Activated B cell treated with CpG ODN at 0.5 μM for 24 hours (primary cell): ENCODE measurements around the gene DDI1. TPM values are rescaled to one million over a fixed set of nuclear protein-coding genes. Genes with fewer than 3 reads are reported as not detected.

Source experiments
- ATAC-seq: fragments of 200-7000 bp; cut with Tn5 transposase; one replicate; pipeline ENCODE4 v1.10.0; 2021; ENCODE audit warnings: low read depth, mild to moderate bottlenecking, moderate library complexity
- CTCF ChIA-PET: fragments of 350-600 bp; sonication (Branson Sonifier 250); formaldehyde crosslinking; loops from one replicate; lab custom pipeline; 2021; ENCODE audit warnings: antibody characterized with exemption; lab: Charles Lee
- POLR2A ChIA-PET: fragments of 350-600 bp; sonication (Branson Sonifier 250); formaldehyde crosslinking; loops from one replicate; lab custom pipeline; 2021; ENCODE audit warnings: antibody characterized with exemption; lab: Charles Lee
- DNase-seq: peaks from one replicate; pipeline ENCODE4 v3.0.0; 2022
- H3K27ac Mint-ChIP-seq: one replicate; pipeline ENCODE4 v1.8.0; 2020; ENCODE audit warnings: mixed read lengths
- H3K27me3 Mint-ChIP-seq: one replicate; pipeline ENCODE4 v1.8.0; 2021; ENCODE audit warnings: mixed read lengths
- H3K36me3 Mint-ChIP-seq: one replicate; pipeline ENCODE4 v1.8.0; 2021; ENCODE audit warnings: low read depth, mixed read lengths
- H3K4me1 Mint-ChIP-seq: one replicate; pipeline ENCODE4 v1.8.0; 2021; ENCODE audit warnings: mixed read lengths
- H3K4me3 Mint-ChIP-seq: one replicate; pipeline ENCODE4 v1.8.0; 2020; ENCODE audit warnings: mild to moderate bottlenecking, mixed read lengths
- H3K9me3 Mint-ChIP-seq: one replicate; pipeline ENCODE4 v1.8.0; 2020; ENCODE audit warnings: mixed read lengths
- CTCF ChIP-seq: fragments of 200-600 bp; IDR thresholded peaks from one replicate; pipeline ENCODE4 v1.8.0; 2022; ENCODE audit warnings: antibody characterized with exemption, mild to moderate bottlenecking
- intact Hi-C: fragments of 100-400 bp; cut with micrococcal nuclease; formaldehyde crosslinking; loops from one replicate; pipeline ENCODE4 v1.15.1; 2024
- total RNA-seq: library from RNA; stranded (reverse); gene quantifications from 2 replicates; pipeline ENCODE4 v1.2.3, GENCODE V29; 2022

The DDI1 gene
- total RNA-seq, 1 donor from 2014 or later = not detected

- intact Hi-C loops = no loop called here
- H3K27me3 Mint-ChIP-seq = no peaks in the 10 kb centered on the region
- no peaks in the 10 kb centered on the region for H3K9me3 Mint-ChIP-seq
- H3K4me1 Mint-ChIP-seq = peaks cover 8% of the 10 kb centered on the region
- ATAC-seq (no peak), DNase-seq (no peak)
- TF ChIP-seq CTCF = no peak
- CTCF ChIA-PET = no interaction called here
- H3K4me3 Mint-ChIP-seq = no peak overlapping the region
- POLR2A ChIA-PET = no interaction called here
- H3K36me3 Mint-ChIP-seq = no peaks in the 10 kb centered on the region
- no peak overlapping the region for H3K27ac Mint-ChIP-seq
These were observed 20.6 kb upstream of the DDI1 start for GRCh38 chr11:104015649-104016415.

GRCh38 chr11:104024572-104024971, 11.9 kb upstream of the DDI1 start:
- intact Hi-C loops = no loop called here
- CTCF ChIA-PET = no interaction called here
- Mint-ChIP-seq H3K27ac (no peak overlapping the region), H3K4me3 (no peak overlapping the region), H3K27me3 (no peaks in the 10 kb centered on the region), H3K36me3 (no peaks in the 10 kb centered on the region), H3K4me1 (no peaks in the 10 kb centered on the region), H3K9me3 (no peaks in the 10 kb centered on the region)
- TF ChIP-seq CTCF = no peak
- POLR2A ChIA-PET = no interaction called here
- DNase-seq (no peak), ATAC-seq (no peak)

- H3K27me3 Mint-ChIP-seq = no peaks in the 10 kb centered on the region
- H3K4me1 Mint-ChIP-seq = no peaks in the 10 kb centered on the region
- TF ChIP-seq CTCF = no peak
- no peak for ATAC-seq
- DNase-seq = no peak
- H3K36me3 Mint-ChIP-seq = no peaks in the 10 kb centered on the region
- CTCF ChIA-PET = no interaction called here
- peaks cover 5% of the 10 kb centered on the region for H3K9me3 Mint-ChIP-seq
- intact Hi-C loops = no loop called here
- POLR2A ChIA-PET = no interaction called here
- H3K27ac Mint-ChIP-seq = no peak overlapping the region
- no peak overlapping the region for H3K4me3 Mint-ChIP-seq
These were observed 7.8 kb upstream of the DDI1 start for GRCh38 chr11:104028476-104029263.

- Mint-ChIP-seq H3K27ac (no peak overlapping the region), H3K36me3 (no peaks in the 10 kb centered on the region), H3K4me1 (no peaks in the 10 kb centered on the region), H3K4me3 (no peak overlapping the region), H3K9me3 (peaks cover 5% of the 10 kb centered on the region), H3K27me3 (no peaks in the 10 kb centered on the region)
- POLR2A ChIA-PET = no interaction called here
- TF ChIP-seq CTCF = no peak
- ATAC-seq (no peak), DNase-seq (no peak)
- intact Hi-C loops = no loop called here
- CTCF ChIA-PET = no interaction called here
These were observed 3.3 kb upstream of the DDI1 start for GRCh38 chr11:104033134-104033533.

- Mint-ChIP-seq H3K27ac (no peak overlapping the region), H3K9me3 (peaks cover 5% of the 10 kb centered on the region), H3K36me3 (no peaks in the 10 kb centered on the region), H3K4me3 (no peak overlapping the region), H3K4me1 (no peaks in the 10 kb centered on the region), H3K27me3 (no peaks in the 10 kb centered on the region)
- intact Hi-C loops = no loop called here
- ATAC-seq (no peak), DNase-seq (no peak)
- ChIA-PET CTCF (no interaction called here), POLR2A (no interaction called here)
- TF ChIP-seq CTCF = no peak
These were observed 2.9 kb upstream of the DDI1 start for GRCh38 chr11:104033561-104033960.
